Ishikawa (cell line): ENCODE data around the gene ARHGAP44.

ENCODE experiments used
- CEBPB ChIP-seq: IDR thresholded peaks from 2 replicates; pipeline ENCODE4 v1.6.1; 2012
- CREB1 ChIP-seq: IDR thresholded peaks from 2 replicates; pipeline ENCODE4 v1.6.1; 2012; ENCODE audit warnings: low read depth
- EP300 ChIP-seq: IDR thresholded peaks from 2 replicates; pipeline ENCODE4 v1.6.1; 2012; ENCODE audit warnings: borderline replicate concordance
- MAX ChIP-seq: IDR thresholded peaks from 2 replicates; pipeline ENCODE4 v1.6.1; 2012
- NFIC ChIP-seq: IDR thresholded peaks from 2 replicates; pipeline ENCODE4 v1.6.1; 2012
- RAD21 ChIP-seq: IDR thresholded peaks from 2 replicates; pipeline ENCODE4 v1.6.1; 2012; ENCODE audit warnings: low read depth
- REST ChIP-seq: IDR thresholded peaks from 2 replicates; pipeline ENCODE4 v1.6.1; 2012; ENCODE audit warnings: low read depth, mild to moderate bottlenecking
- TAF1 ChIP-seq: IDR thresholded peaks from 2 replicates; pipeline ENCODE4 v1.6.1; 2012; ENCODE audit warnings: low read depth, mild to moderate bottlenecking
- TEAD4 ChIP-seq: IDR thresholded peaks from 2 replicates; pipeline ENCODE4 v1.6.1; 2012
- USF1 ChIP-seq: IDR thresholded peaks from 2 replicates; pipeline ENCODE4 v1.6.1; 2012
- YY1 ChIP-seq: IDR thresholded peaks from 2 replicates; pipeline ENCODE4 v1.6.1; 2012; ENCODE audit warnings: low read depth
- ZBTB7A ChIP-seq: IDR thresholded peaks from 2 replicates; pipeline ENCODE4 v1.6.1; 2012; ENCODE audit warnings: low read depth

GRCh38 chr17:12958786-12959185 lies 169.5 kb downstream of the ARHGAP44 start:
- no peak for TF ChIP-seq EP300
- TF ChIP-seq YY1: no peak
- TF ChIP-seq CREB1: no peak
- TF ChIP-seq REST: no peak
- TF ChIP-seq ZBTB7A: no peak
- no peak for TF ChIP-seq TEAD4
- TF ChIP-seq RAD21: no peak
- no peak for TF ChIP-seq MAX
- no peak for TF ChIP-seq CEBPB
- no peak for TF ChIP-seq TAF1
- no peak for TF ChIP-seq USF1
- TF ChIP-seq NFIC: no peak
